Naive B cell (primary cell): Measurements from ENCODE around the gene PDE7B. TPM values are rescaled to one million over a fixed set of nuclear protein-coding genes. Genes with fewer than 3 reads are reported as not detected.
"Not testable (repeated sequence)": the region's sequence is repeated elsewhere in the genome, so short reads cannot be mapped to it uniquely, and the experiment has no call there.

Experiments
- ATAC-seq, 2 donors: fragments of 150-1000 bp; cut with Tn5 transposase; 2 replicates each; pipeline ENCODE4 v1.10.0; 2021; ENCODE audit warnings: low read depth in 2 of 2, mild to moderate bottlenecking in 2 of 2, moderate library complexity in 2 of 2
- DNase-seq: peaks from one replicate; pipeline ENCODE4 v3.0.0; 2022
- H3K27ac Mint-ChIP-seq, 6 donors: one replicate each; pipeline ENCODE4 v1.8.0; 2020 to 2022; ENCODE audit warnings: mild to moderate bottlenecking in 6 of 6, mixed read lengths in 6 of 6, moderate library complexity in 5 of 6, inconsistent platforms in 2 of 6
- H3K27me3 Mint-ChIP-seq, 3 donors: one replicate each; pipeline ENCODE4 v1.8.0; 2021 to 2022; ENCODE audit warnings: mixed read lengths in 3 of 3, mild to moderate bottlenecking in 1 of 3
- H3K36me3 Mint-ChIP-seq, 2 donors: one replicate each; pipeline ENCODE4 v1.8.0; 2020 to 2022; ENCODE audit warnings: mixed read lengths in 2 of 2, inconsistent platforms in 1 of 2, mild to moderate bottlenecking in 1 of 2
- H3K4me1 Mint-ChIP-seq, 3 donors: one replicate each; pipeline ENCODE4 v1.8.0; 2020 to 2022; ENCODE audit warnings: mixed read lengths in 3 of 3, inconsistent platforms in 1 of 3, mild to moderate bottlenecking in 1 of 3, moderate library complexity in 1 of 3
- H3K4me3 Mint-ChIP-seq, 8 donors: one replicate each; pipeline ENCODE4 v1.8.0; 2020 to 2022; ENCODE audit warnings: mild to moderate bottlenecking in 8 of 8, mixed read lengths in 8 of 8, moderate library complexity in 8 of 8, inconsistent platforms in 2 of 8
- H3K9me3 Mint-ChIP-seq, 7 donors: one replicate each; pipeline ENCODE4 v1.8.0; 2020 to 2022; ENCODE audit warnings: mixed read lengths in 7 of 7, mild to moderate bottlenecking in 5 of 7, inconsistent platforms in 2 of 7, moderate library complexity in 1 of 7
- polyA plus RNA-seq, 6 donors: library from polyadenylated mRNA; unstranded; fragments of 300-500 nt; fragmentation: Illumina TruSeq; gene quantifications; one replicate each; pipeline ENCODE4 v1.2.3, GENCODE V29; 2021; ENCODE audit warnings: low read depth in 6 of 6

The PDE7B gene
- polyA plus RNA-seq, 6 donors from 2014 or later: 0.10 to 3.8 (median 3.0) TPM

DNA sequence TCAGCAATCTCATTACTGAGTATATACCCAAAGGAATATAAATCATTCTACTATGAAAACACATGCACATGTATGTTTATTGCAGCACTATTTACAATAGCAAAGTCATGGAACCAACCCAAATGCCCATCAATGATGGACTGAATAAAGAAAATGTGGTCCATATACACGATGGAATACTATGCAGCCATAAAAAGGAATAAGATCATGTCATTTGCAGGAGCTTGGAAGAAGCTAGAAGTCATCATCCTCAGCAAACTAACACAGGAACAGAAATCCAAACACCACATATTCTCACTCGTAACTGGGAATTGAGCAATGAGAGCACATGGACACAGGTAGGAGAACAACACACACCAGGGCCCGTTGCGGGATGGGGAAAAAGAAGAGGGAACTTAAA, 373.5 kb downstream of the PDE7B start:
- not testable (repeated sequence) for ATAC-seq, DNase-seq

DNA sequence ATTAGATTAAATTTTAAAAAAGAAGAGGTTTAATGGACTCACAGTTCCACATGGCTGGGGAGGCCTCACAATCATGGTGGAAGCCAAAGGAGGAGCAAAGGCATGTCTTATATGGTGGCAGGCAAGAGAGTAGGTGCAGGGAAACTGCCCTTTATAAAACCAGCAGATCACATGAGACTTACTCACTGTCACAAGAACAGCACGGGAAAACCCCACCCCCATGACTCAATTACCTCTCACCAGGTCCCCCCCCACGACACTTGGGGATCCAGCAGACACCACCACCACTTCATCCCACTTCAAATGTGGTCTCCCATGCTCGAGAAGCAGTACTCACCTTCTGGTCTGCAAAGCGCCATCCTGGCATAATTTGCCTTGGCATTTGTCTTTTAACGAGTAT, 374.0 kb downstream of the PDE7B start:
- peak overlapping the region in 1 of 6 donors; percentile 83 for H3K27ac Mint-ChIP-seq
- DNase-seq (no peak), ATAC-seq (no peak)
- H3K4me1 Mint-ChIP-seq: peaks cover 6 to 30% (median 11%) of the 10 kb centered on the region in 3 donors
- H3K9me3 Mint-ChIP-seq: peaks cover 0 to 1% (median 0%) of the 10 kb centered on the region in 7 donors
- no peaks in the 10 kb centered on the region for H3K27me3 Mint-ChIP-seq
- H3K36me3 Mint-ChIP-seq: no peaks in the 10 kb centered on the region
- no peak overlapping the region for H3K4me3 Mint-ChIP-seq

More for the DNA sequence above, 373.5 kb downstream of the PDE7B start:
- H3K4me1 Mint-ChIP-seq: peaks cover 6 to 27% (median 11%) of the 10 kb centered on the region in 3 donors
- not testable (repeated sequence) for H3K27me3 Mint-ChIP-seq, H3K9me3 Mint-ChIP-seq, H3K27ac Mint-ChIP-seq, H3K36me3 Mint-ChIP-seq, H3K4me3 Mint-ChIP-seq

DNA sequence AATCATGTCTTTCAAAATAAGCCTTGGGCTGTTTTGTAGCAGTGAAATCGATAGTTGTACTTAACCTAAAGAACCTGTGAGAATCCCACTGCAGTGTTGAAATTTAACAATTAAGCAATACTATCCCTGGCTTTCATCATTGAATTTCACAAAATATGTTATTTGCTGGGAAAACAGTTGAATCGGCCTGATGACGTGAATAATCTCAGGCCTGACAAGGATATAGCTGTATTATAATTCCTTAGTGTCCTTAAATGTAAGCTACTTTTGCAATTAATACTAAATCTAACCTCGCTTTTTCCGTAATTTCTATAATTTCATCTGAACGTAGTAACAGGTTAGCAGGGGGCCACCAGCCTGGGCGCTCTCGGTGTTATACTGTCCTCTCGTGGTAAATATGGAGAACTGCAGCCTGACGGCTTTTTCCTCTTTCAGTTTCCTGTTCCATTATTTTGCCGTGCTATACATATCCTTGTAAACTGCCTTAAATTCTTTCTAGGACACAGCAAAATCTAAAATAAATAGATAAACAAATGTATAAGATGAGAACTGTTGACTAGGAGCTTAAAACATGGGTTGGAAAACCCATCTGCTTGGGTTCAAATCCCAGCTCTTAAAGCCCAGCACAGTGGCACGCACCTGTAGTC, 374.6 kb downstream of the PDE7B start:
- peaks cover 6 to 31% (median 11%) of the 10 kb centered on the region in 3 donors for H3K4me1 Mint-ChIP-seq
- H3K9me3 Mint-ChIP-seq: no peaks in the 10 kb centered on the region
- peak overlapping the region; percentile 17 to 79 (median 63) for H3K4me3 Mint-ChIP-seq
- H3K36me3 Mint-ChIP-seq: no peaks in the 10 kb centered on the region
- ATAC-seq: peak; percentile 75 to 84
- peak; percentile 60 for DNase-seq
- no peaks in the 10 kb centered on the region for H3K27me3 Mint-ChIP-seq
- H3K27ac Mint-ChIP-seq: peak overlapping the region in 1 of 6 donors; percentile 83

DNA sequence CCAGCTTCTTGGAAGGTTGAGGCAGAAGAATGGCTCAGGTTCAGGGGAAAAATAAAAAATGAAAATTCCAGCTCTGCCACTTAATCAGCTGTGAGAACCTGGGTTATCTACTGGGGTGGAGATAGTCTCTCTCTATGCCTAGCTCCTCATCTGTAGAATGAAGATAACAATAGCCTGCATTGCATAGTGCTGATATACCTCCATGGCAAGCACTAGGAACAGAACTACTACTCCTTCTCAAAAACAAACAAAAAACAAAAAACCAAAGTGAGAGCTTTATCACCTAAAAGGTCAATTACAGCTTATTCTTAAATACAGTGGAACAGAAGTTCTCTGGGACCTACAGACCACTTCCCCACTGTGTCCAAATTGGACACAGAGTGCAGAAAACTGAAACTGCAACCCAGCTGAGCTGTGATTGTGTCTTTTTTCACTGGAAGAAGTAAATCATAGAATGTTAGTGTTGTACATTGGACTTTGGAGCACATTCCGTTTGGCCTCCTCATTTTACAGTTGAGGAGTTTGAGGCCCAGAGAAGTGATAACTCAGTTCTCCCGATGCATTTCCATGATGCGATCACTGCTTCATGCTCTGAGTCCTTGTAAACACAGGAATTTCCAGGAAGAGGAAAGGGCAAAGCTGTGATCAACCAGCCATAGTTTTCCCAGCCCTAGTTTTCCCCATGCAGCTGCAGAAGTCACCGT, 375.3 kb downstream of the PDE7B start:
- ATAC-seq (no peak), DNase-seq (no peak)
- no peak overlapping the region for H3K27ac Mint-ChIP-seq
- H3K4me1 Mint-ChIP-seq: peaks cover 6 to 31% (median 11%) of the 10 kb centered on the region in 3 donors
- H3K4me3 Mint-ChIP-seq: peak overlapping the region; percentile 17 to 79 (median 63)
- no peaks in the 10 kb centered on the region for H3K36me3 Mint-ChIP-seq
- no peaks in the 10 kb centered on the region for H3K9me3 Mint-ChIP-seq
- H3K27me3 Mint-ChIP-seq: no peaks in the 10 kb centered on the region

DNA sequence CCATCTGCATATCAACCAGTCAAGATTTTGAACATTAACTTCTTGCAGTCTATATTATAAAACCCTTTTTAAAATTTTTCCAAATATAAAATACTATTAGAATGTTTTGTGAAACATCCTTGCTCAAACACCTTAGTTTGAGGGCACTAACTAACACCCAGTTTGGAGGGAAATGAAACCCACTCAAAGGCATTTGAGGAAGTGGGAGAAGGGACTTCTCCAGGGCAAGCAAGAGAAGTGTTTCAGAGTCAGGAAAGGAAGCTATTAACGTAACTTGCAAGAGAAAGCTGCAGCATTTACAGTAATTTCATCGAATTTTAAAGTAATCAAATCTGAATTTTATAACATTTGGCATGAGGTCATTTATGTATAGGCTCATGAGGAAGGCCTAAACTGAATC, 377.3 kb downstream of the PDE7B start:
- peaks cover 6 to 31% (median 11%) of the 10 kb centered on the region in 3 donors for H3K4me1 Mint-ChIP-seq
- H3K27me3 Mint-ChIP-seq: no peaks in the 10 kb centered on the region
- no peaks in the 10 kb centered on the region for H3K36me3 Mint-ChIP-seq
- ATAC-seq (peak; percentile 54 to 58), DNase-seq (peak; percentile 19)
- H3K4me3 Mint-ChIP-seq: peak overlapping the region in 1 of 8 donors; percentile 54
- peak overlapping the region in 3 of 6 donors; percentile 49 to 86 (median 85) for H3K27ac Mint-ChIP-seq
- H3K9me3 Mint-ChIP-seq: no peaks in the 10 kb centered on the region

DNA sequence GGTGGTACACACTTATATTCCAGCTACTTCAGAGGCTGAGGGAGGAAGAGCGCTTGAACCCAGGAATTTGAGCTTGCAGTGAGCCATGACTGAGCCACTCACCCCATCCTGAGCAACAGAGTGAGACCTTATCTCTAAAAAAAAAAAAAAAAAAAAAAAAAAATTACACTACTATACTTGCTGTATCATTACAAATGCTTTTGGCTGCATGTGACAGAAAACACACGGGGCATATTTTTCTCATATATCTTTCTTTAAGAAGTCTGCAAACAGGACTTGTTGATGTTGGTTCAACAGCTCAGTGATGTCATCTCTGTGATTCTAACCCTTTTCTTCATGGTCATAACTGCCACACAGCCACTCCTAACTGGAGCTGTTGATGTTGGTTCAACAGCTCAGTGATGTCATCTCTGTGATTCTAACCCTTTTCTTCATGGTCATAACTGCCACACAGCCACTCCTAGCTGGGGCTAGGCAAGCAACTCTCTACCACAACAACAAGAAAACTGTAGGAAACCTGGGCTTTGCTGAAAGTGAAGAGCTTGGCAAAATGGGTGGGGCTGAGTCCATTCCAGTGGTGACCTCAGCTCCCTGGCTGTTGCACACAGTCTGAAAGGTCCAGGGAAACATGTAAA, 378.8 kb downstream of the PDE7B start:
- DNase-seq (no peak), ATAC-seq (no peak)
- Mint-ChIP-seq H3K36me3 (no peaks in the 10 kb centered on the region), H3K9me3 (no peaks in the 10 kb centered on the region), H3K4me3 (no peak overlapping the region), H3K27me3 (no peaks in the 10 kb centered on the region), H3K4me1 (peaks cover 10 to 31% (median 11%) of the 10 kb centered on the region in 3 donors), H3K27ac (no peak overlapping the region)

DNA sequence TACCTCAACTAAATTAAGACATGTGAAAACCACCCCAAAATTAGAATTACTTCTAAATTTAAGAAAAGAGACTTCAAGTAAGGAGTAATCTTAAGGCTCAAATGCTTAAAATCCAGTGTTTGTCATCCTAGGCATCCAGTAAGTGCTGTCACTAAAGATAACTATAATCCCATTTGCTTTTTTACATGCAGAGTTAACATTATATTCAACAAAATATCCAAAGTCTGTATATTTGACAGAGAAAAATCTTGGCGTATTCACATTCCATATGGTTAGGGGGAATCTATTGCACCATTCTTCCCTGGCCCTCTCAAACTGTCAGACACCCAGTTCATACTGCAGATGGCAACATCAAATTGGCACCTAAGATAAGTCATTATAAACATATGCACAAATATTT, 381.2 kb downstream of the PDE7B start:
- Mint-ChIP-seq H3K36me3 (no peaks in the 10 kb centered on the region), H3K4me1 (peaks cover 6 to 23% (median 10%) of the 10 kb centered on the region in 3 donors), H3K27ac (peak overlapping the region in 1 of 6 donors; percentile 7), H3K27me3 (no peaks in the 10 kb centered on the region), H3K9me3 (no peaks in the 10 kb centered on the region), H3K4me3 (no peak overlapping the region)
- DNase-seq: no peak
- no peak for ATAC-seq

DNA sequence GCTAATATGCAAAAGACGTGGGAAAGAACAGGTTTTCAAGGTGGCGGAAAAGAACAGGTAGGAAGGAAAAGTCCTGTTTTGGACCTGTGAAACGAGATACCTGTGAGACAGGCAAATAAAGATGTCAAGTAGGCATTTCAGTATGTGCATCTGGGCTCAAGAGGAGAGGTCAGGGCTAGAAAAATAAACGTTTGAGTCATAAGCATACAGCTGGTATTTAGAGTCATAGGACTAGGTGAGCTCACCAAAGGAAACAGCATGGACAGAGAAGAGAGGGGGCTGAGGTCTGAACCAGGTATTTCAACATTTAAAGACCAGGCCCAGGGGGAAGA, 383.7 kb downstream of the PDE7B start:
- Mint-ChIP-seq H3K27ac (peak overlapping the region in 1 of 6 donors; percentile 68), H3K4me3 (peak overlapping the region in 1 of 8 donors; percentile 31), H3K9me3 (no peaks in the 10 kb centered on the region), H3K36me3 (peaks cover 0 to 8% of the 10 kb centered on the region in 2 donors), H3K27me3 (no peaks in the 10 kb centered on the region), H3K4me1 (peaks cover 0 to 4% (median 4%) of the 10 kb centered on the region in 3 donors)
- ATAC-seq: no peak
- DNase-seq: no peak

DNA sequence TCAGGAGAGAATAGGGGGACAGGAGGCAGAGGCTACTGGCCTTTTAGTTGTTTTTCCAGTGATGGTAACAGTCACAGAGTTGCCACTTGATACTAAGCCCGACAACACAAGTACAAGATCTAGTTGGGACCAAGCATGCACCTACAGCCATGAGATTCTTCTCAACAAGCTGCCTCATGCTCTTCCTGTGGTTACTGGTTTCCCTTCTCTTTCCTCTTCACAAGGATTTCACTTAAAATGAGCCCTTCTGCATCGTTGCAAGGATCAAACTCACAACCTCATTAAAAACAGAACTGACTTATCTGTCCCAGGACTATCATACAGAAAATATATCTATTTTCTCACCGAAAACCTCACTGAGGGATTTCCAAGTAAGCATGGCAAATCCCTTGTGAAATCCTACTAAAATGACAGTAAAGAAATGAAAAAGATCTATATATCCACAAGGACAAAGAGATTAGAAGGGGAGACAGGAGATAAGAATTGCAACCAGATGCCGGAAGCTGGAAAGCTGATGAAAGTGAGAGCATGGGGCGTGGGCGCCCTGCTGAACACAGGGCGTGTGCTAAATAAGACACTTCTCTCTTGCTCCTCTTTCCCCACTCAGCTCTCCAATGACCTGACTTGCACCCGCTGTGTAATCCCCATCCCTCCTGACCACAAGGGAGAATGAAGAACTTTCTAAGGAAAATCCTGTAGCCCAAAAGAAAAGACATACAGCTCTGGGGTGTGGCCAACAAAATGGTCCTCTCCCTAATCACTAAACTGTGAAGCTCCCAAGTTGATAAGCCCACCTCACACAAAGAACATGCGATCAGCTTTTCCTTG, 385.2 kb downstream of the PDE7B start:
- H3K36me3 Mint-ChIP-seq: peaks cover 0 to 8% of the 10 kb centered on the region in 2 donors
- H3K27me3 Mint-ChIP-seq: no peaks in the 10 kb centered on the region
- ATAC-seq (no peak), DNase-seq (no peak)
- no peak overlapping the region for H3K4me3 Mint-ChIP-seq
- no peaks in the 10 kb centered on the region for H3K9me3 Mint-ChIP-seq
- H3K27ac Mint-ChIP-seq: peak overlapping the region in 1 of 6 donors; percentile 19
- H3K4me1 Mint-ChIP-seq: peaks cover 0 to 4% (median 0%) of the 10 kb centered on the region in 3 donors

DNA sequence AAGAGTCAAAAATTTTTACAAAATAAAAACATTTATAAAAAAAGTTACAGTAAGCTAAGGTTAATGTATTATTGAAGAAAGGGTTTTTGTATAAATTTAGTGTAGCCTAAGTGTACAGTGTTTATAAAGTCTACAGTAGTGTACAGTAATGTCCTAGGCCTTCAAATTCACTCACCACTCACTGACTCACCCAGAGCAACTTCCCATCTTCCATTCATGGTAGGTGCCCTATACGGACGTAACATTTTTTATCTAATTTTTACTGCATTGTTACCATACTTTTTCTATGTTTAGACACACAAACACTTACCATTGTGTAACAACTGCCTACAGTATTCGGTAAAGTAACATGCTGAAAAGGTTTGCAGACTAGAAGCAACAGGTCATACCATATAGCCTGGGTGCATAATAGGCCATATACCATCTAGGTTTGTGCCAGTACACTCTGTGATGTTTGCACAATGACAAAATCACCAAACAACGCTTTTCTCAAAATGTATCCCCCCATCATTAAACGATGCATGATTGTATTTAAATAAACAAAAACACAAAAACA, 392.6 kb downstream of the PDE7B start:
- no peaks in the 10 kb centered on the region for H3K9me3 Mint-ChIP-seq
- H3K36me3 Mint-ChIP-seq: peaks cover 0 to 5% of the 10 kb centered on the region in 2 donors
- DNase-seq (no peak), ATAC-seq (no peak)
- no peaks in the 10 kb centered on the region for H3K27me3 Mint-ChIP-seq
- peaks cover 0 to 4% (median 3%) of the 10 kb centered on the region in 3 donors for H3K4me1 Mint-ChIP-seq
- H3K27ac Mint-ChIP-seq: no peak overlapping the region
- H3K4me3 Mint-ChIP-seq: no peak overlapping the region
